IPS-15b (cell line): ENCODE data around the gene KANSL1.
"Not testable (repeated sequence)": the region's sequence is repeated elsewhere in the genome, so short reads cannot be mapped to it uniquely, and the experiment has no call there.

Source experiments
- H3K27me3 ChIP-seq: one replicate; pipeline ENCODE4 v1.6.1; 2013; ENCODE audit warnings: low read length; ENCODE audit not compliant: control insufficient read depth, insufficient read depth
- H3K36me3 ChIP-seq: one replicate; pipeline ENCODE4 v1.6.1; 2013; ENCODE audit warnings: low read length; ENCODE audit not compliant: control insufficient read depth, insufficient read depth
- H3K4me1 ChIP-seq: one replicate; pipeline ENCODE4 v1.6.1; 2013; ENCODE audit warnings: mild to moderate bottlenecking, low read length; ENCODE audit not compliant: control insufficient read depth, insufficient read depth
- H3K4me3 ChIP-seq: one replicate; pipeline ENCODE4 v1.5.1; 2013; ENCODE audit warnings: low read depth, low read length
- H3K9ac ChIP-seq: one replicate; pipeline ENCODE4 v1.6.1; 2013; ENCODE audit warnings: low read depth, mild to moderate bottlenecking, low read length
- H3K9me3 ChIP-seq: one replicate; pipeline ENCODE4 v1.6.1; 2013; ENCODE audit warnings: mild to moderate bottlenecking, low read length; ENCODE audit not compliant: control insufficient read depth, insufficient read depth

The KANSL1 gene

DNA sequence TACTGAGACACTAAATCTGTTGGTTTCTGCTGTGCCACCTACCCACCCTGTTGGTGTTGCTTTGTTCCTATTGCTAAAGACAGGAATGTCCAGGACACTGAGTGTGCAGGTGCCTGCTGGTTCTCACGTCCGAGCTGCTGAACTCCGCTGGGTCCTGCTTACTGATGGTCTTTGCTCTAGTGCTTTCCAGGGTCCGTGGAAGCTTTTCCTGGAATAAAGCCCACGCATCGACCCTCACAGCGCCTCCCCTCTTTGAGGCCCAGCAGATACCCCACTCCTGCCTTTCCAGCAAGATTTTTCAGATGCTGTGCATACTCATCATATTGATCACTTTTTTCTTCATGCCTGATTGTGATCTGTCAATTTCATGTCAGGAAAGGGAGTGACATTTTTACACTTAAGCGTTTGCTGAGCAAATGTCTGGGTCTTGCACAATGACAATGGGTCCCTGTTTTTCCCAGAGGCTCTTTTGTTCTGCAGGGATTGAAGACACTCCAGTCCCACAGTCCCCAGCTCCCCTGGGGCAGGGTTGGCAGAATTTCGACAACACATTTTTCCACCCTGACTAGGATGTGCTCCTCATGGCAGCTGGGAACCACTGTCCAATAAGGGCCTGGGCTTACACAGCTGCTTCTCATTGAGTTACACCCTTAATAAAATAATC lies 179.6 kb downstream of the KANSL1 start:
- Histone ChIP-seq H3K27me3 (no peaks in the 10 kb centered on the region), H3K4me3 (no peak overlapping the region), H3K36me3 (no peaks in the 10 kb centered on the region), H3K9me3 (no peaks in the 10 kb centered on the region), H3K9ac (no peak overlapping the region), H3K4me1 (no peaks in the 10 kb centered on the region)

DNA sequence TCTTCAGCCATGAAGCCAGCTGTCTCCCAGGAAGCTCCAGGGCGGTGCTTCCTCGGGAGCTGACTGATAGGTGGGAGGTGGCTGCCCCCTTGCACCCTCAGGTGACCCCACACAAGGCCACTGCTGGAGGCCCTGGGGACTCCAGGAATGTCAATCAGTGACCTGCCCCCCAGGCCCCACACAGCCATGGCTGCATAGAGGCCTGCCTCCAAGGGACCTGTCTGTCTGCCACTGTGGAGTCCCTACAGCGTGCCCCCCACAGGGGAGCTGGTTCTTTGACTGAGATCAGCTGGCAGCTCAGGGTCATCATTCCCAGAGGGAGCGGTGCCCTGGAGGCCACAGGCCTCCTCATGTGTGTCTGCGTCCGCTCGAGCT lies 180.1 kb downstream of the KANSL1 start:
- no peaks in the 10 kb centered on the region for H3K27me3 ChIP-seq
- no peak overlapping the region for H3K4me3 ChIP-seq
- no peak overlapping the region for H3K9ac ChIP-seq
- no peaks in the 10 kb centered on the region for H3K4me1 ChIP-seq
- H3K9me3 ChIP-seq: no peaks in the 10 kb centered on the region
- H3K36me3 ChIP-seq: no peaks in the 10 kb centered on the region

DNA sequence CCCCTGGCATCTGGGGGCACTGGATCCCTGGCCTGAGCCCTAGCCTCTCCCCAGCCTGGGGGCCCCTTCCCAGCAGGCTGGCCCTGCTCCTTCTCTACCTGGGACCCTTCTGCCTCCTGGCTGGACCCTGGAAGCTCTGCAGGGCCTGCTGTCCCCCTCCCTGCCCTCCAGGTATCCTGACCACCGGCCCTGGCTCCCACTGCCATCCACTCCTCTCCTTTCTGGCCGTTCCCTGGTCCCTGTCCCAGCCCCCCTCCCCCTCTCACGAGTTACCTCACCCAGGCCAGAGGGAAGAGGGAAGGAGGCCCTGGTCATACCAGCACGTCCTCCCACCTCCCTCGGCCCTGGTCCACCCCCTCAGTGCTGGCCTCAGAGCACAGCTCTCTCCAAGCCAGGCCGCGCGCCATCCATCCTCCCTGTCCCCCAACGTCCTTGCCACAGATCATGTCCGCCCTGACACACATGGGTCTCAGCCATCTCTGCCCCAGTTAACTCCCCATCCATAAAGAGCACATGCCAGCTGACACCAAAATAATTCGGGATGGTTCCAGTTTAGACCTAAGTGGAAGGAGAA lies 180.6 kb downstream of the KANSL1 start:
- H3K9ac ChIP-seq: no peak overlapping the region
- H3K4me3 ChIP-seq: no peak overlapping the region
- H3K9me3 ChIP-seq: no peaks in the 10 kb centered on the region
- no peaks in the 10 kb centered on the region for H3K4me1 ChIP-seq
- H3K36me3 ChIP-seq: no peaks in the 10 kb centered on the region
- H3K27me3 ChIP-seq: no peaks in the 10 kb centered on the region

DNA sequence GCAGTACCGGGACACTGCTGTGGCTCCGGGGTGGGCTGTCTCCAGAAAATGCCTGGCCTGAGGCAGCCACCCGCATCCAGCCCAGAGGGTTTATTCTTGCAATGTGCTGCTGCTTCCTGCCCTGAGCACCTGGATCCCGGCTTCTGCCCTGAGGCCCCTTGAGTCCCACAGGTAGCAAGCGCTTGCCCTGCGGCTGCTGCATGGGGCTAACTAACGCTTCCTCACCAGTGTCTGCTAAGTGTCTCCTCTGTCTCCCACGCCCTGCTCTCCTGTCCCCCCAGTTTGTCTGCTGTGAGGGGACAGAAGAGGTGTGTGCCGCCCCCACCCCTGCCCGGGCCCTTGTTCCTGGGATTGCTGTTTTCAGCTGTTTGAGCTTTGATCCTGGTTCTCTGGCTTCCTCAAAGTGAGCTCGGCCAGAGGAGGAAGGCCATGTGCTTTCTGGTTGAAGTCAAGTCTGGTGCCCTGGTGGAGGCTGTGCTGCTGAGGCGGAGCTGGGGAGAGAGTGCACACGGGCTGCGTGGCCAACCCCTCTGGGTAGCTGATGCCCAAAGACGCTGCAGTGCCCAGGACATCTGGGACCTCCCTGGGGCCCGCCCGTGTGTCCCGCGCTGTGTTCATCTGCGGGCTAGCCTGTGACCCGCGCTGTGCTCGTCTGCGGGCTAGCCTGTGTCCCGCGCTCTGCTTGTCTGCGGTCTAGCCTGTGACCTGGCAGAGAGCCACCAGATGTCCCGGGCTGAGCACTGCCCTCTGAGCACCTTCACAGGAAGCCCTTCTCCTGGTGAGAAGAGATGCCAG lies 181.3 kb downstream of the KANSL1 start:
- no peaks in the 10 kb centered on the region for H3K27me3 ChIP-seq
- H3K4me1 ChIP-seq: no peaks in the 10 kb centered on the region
- no peaks in the 10 kb centered on the region for H3K9me3 ChIP-seq
- H3K9ac ChIP-seq: no peak overlapping the region
- no peaks in the 10 kb centered on the region for H3K36me3 ChIP-seq
- H3K4me3 ChIP-seq: no peak overlapping the region

DNA sequence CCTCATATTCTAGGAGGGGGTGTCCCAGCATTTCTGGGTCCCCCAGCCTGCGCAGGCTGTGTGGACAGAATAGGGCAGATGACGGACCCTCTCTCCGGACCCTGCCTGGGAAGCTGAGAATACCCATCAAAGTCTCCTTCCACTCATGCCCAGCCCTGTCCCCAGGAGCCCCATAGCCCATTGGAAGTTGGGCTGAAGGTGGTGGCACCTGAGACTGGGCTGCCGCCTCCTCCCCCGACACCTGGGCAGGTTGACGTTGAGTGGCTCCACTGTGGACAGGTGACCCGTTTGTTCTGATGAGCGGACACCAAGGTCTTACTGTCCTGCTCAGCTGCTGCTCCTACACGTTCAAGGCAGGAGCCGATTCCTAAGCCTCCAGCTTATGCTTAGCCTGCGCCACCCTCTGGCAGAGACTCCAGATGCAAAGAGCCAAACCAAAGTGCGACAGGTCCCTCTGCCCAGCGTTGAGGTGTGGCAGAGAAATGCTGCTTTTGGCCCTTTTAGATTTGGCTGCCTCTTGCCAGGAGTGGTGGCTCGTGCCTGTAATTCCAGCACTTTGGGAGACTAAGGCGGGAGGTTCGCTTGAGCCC lies 182.5 kb downstream of the KANSL1 start:
- Histone ChIP-seq H3K36me3 (no peaks in the 10 kb centered on the region), H3K4me3 (no peak overlapping the region), H3K27me3 (no peaks in the 10 kb centered on the region), H3K4me1 (no peaks in the 10 kb centered on the region), H3K9ac (no peak overlapping the region), H3K9me3 (no peaks in the 10 kb centered on the region)

DNA sequence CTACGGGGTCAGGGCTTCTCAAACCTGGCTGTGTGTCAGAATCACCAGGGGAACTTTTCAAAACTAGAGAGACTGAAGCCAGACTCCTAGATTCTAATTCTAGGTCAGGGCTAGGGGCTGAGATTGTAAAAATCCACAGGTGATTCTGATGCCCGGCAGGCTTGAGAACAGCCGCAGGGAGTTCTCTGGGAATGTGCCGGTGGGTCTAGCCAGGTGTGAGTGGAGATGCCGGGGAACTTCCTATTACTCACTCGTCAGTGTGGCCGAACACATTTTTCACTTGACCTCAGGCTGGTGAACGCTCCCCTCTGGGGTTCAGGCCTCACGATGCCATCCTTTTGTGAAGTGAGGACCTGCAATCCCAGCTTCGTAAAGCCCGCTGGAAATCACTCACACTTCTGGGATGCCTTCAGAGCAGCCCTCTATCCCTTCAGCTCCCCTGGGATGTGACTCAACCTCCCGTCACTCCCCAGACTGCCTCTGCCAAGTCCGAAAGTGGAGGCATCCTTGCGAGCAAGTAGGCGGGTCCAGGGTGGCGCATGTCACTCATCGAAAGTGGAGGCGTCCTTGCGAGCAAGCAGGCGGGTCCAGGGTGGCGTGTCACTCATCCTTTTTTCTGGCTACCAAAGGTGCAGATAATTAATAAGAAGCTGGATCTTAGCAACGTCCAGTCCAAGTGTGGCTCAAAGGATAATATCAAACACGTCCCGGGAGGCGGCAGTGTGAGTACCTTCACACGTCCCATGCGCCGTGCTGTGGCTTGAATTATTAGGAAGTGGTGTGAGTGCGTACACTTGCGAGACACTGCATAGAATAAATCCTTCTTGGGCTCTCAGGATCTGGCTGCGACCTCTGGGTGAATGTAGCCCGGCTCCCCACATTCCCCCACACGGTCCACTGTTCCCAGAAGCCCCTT lies 183.3 kb downstream of the KANSL1 start:
- Histone ChIP-seq H3K9ac (no peak overlapping the region), H3K27me3 (no peaks in the 10 kb centered on the region), H3K36me3 (no peaks in the 10 kb centered on the region), H3K4me1 (no peaks in the 10 kb centered on the region), H3K4me3 (no peak overlapping the region), H3K9me3 (no peaks in the 10 kb centered on the region)

DNA sequence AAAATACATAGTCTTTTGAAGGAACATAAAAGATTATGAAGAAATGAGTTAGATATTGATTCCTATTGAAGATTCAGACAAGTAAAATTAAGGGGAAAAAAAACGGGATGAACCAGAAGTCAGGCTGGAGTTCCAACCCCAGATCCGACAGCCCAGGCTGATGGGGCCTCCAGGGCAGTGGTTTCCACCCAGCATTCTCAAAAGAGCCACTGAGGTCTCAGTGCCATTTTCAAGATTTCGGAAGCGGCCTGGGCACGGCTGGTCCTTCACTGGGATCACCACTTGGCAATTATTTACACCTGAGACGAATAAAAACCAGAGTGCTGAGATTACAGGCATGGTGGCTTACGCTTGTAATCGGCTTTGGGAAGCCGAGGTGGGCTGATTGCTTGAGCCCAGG lies 184.6 kb downstream of the KANSL1 start:
- H3K9me3 ChIP-seq: no peaks in the 10 kb centered on the region
- no peak overlapping the region for H3K9ac ChIP-seq
- H3K4me1 ChIP-seq: no peaks in the 10 kb centered on the region
- H3K36me3 ChIP-seq: no peaks in the 10 kb centered on the region
- H3K27me3 ChIP-seq: no peaks in the 10 kb centered on the region
- H3K4me3 ChIP-seq: no peak overlapping the region

DNA sequence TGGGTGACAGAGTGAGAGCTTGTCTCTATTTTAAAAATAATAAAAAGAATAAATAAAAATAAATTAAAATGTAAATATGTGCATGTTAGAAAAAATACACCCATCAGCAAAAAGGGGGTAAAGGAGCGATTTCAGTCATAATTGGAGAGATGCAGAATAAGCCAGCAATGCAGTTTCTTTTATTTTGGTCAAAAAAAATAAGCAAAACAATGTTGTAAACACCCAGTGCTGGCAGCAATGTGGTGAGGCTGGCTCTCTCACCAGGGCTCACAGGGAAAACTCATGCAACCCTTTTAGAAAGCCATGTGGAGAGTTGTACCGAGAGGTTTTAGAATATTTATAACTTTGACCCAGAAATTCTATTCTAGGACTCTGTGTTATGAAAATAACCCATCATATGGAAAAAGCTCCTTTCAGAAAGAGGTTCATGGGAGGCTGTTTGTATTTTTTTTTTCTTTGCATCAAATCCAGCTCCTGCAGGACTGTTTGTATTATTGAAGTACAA lies 185.7 kb downstream of the KANSL1 start:
- H3K9ac ChIP-seq: no peak overlapping the region

DNA sequence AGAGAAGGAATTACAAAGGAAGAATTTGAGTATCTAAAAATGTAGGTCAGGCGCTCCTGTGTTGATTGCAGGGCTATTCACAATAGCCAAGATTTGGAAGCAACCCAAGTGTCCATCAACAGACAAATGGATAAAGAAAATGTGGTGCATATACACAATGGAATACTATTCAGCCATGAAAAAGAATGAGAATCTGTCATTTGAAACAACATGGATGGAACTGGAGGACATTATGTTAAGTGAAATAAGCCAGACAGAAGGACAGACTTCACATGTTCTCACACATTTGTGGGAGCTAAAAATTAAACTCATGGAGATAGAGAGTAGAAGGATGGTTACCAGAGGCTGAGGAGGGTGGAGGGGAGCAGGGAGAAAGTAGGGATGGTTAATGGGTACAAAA lies 187.1 kb downstream of the KANSL1 start:
- not testable (repeated sequence) for H3K9me3 ChIP-seq, H3K36me3 ChIP-seq, H3K4me1 ChIP-seq, H3K27me3 ChIP-seq, H3K4me3 ChIP-seq, H3K9ac ChIP-seq

More for the DNA sequence above, 185.7 kb downstream of the KANSL1 start:
- Histone ChIP-seq H3K9me3 (no peaks in the 10 kb centered on the region), H3K36me3 (no peaks in the 10 kb centered on the region), H3K4me1 (no peaks in the 10 kb centered on the region), H3K27me3 (no peaks in the 10 kb centered on the region), H3K4me3 (no peak overlapping the region)

DNA sequence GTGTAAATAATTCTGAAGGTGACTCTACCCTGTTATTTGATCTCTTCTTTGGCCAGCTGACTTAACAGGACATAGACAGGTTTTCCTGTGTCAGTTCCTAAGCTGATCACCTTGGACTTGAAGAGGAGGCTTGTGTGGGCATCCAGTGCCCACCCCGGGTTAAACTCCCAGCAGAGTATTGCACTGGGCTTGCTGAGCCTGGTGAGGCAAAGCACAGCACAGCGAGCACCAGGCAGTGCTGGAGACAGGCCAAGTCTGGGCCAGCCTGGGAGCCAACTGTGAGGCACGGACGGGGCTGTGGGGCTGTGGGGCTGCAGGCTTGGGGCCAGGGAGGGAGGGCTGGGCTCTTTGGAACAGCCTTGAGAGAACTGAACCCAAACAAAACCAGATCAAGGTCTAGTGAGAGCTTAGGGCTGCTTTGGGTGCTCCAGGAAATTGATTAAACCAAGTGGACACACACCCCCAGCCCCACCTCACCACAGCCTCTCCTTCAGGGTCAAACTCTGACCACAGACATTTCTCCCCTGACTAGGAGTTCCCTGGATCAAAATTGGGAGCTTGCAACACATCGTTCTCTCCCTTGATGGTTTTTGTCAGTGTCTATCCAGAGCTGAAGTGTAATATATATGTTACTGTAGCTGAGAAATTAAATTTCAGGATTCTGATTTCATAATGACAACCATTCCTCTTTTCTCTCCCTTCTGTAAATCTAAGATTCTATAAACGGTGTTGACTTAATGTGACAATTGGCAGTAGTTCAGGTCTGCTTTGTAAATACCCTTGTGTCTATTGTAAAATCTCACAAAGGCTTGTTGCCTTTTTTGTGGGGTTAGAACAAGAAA lies 189.1 kb downstream of the KANSL1 start:
- Histone ChIP-seq H3K9me3 (no peaks in the 10 kb centered on the region), H3K27me3 (no peaks in the 10 kb centered on the region), H3K4me3 (no peak overlapping the region), H3K9ac (no peak overlapping the region), H3K36me3 (no peaks in the 10 kb centered on the region), H3K4me1 (no peaks in the 10 kb centered on the region)
